ENCODE measurements around the gene PDE5A.

PDE5A gene

GRCh38 chr4:119580293-119580692 lies 48.3 kb downstream of the PDE5A start:
- DNase-seq, result no peak

- no peak for DNase-seq
Measured at GRCh38 chr4:119579823-119580222, 48.8 kb downstream of the PDE5A start.

- DNase-seq, result no peak
Measured at GRCh38 chr4:119570401-119570800, 58.2 kb downstream of the PDE5A start.

- DNase-seq, result no peak
Measured at GRCh38 chr4:119564106-119564505, 64.5 kb downstream of the PDE5A start.

GRCh38 chr4:119559044-119559647 lies 69.5 kb downstream of the PDE5A start:
- DNase-seq, result peak; percentile 35 to 39

GRCh38 chr4:119550857-119551532 lies 77.6 kb downstream of the PDE5A start:
- no peak for DNase-seq

GRCh38 chr4:119549639-119550038 lies 79.0 kb downstream of the PDE5A start:
- DNase-seq, result no peak

GRCh38 chr4:119543779-119544178 lies 84.8 kb downstream of the PDE5A start:
- no peak for DNase-seq

GRCh38 chr4:119543187-119543586 lies 85.4 kb downstream of the PDE5A start:
- DNase-seq, result no peak

- no peak for DNase-seq
Measured at GRCh38 chr4:119540249-119540648, 88.4 kb downstream of the PDE5A start.

- no peak for DNase-seq
Measured at GRCh38 chr4:119537586-119537985, 91.0 kb downstream of the PDE5A start.

- DNase-seq, result no peak
Measured at GRCh38 chr4:119536572-119537528, 91.8 kb downstream of the PDE5A start.

GRCh38 chr4:119532319-119532718 lies 96.3 kb downstream of the PDE5A start:
- DNase-seq, result no peak

GRCh38 chr4:119529788-119530187 lies 98.8 kb downstream of the PDE5A start:
- DNase-seq, result no peak

GRCh38 chr4:119526786-119527550 lies 101.6 kb downstream of the PDE5A start:
- DNase-seq, result no peak

GRCh38 chr4:119525771-119526712 lies 102.6 kb downstream of the PDE5A start:
- no peak for DNase-seq

- no peak for DNase-seq
Measured at GRCh38 chr4:119525005-119525749, 103.4 kb downstream of the PDE5A start.

- no peak for DNase-seq
Measured at GRCh38 chr4:119523399-119523798, 105.2 kb downstream of the PDE5A start.

GRCh38 chr4:119521268-119521667 lies 107.3 kb downstream of the PDE5A start:
- no peak for DNase-seq

GRCh38 chr4:119518915-119519410 lies 109.6 kb downstream of the PDE5A start:
- no peak for DNase-seq
